Parathyroid adenoma (tissue), 2 donors: ENCODE measurements around the gene MLIP.

Source experiments
- H2AFZ ChIP-seq: fragments of 300-600 bp; sonication (generic); one replicate; pipeline ENCODE4 v1.7.0; 2017; ENCODE audit warnings: antibody characterized with exemption, mild to moderate bottlenecking
- H3K27ac ChIP-seq: fragments of 300-600 bp; sonication (generic); one replicate; pipeline ENCODE4 v1.7.0; 2017
- H3K27me3 ChIP-seq: fragments of 300-600 bp; sonication (generic); one replicate; pipeline ENCODE4 v1.7.0; 2017; ENCODE audit warnings: low read length; ENCODE audit not compliant: control insufficient read depth, insufficient read depth
- H3K36me3 ChIP-seq: fragments of 300-600 bp; sonication (generic); one replicate; pipeline ENCODE4 v1.7.0; 2017; ENCODE audit warnings: low read length; ENCODE audit not compliant: control insufficient read depth, insufficient read depth
- H3K4me1 ChIP-seq: fragments of 300-600 bp; sonication (generic); one replicate; pipeline ENCODE4 v1.7.0; 2017; ENCODE audit warnings: control low read depth
- H3K4me2 ChIP-seq: fragments of 300-600 bp; sonication (generic); one replicate; pipeline ENCODE4 v1.7.0; 2017; ENCODE audit warnings: low read length
- H3K4me3 ChIP-seq: fragments of 300-600 bp; sonication (generic); one replicate; pipeline ENCODE4 v1.7.0; 2017; ENCODE audit warnings: low read depth, low read length
- H3K79me2 ChIP-seq: fragments of 300-600 bp; sonication (generic); one replicate; pipeline ENCODE4 v1.7.0; 2017; ENCODE audit warnings: control low read depth
- H3K9ac ChIP-seq: fragments of 300-600 bp; sonication (generic); one replicate; pipeline ENCODE4 v1.7.0; 2017; ENCODE audit warnings: mild to moderate bottlenecking
- H3K9me3 ChIP-seq: fragments of 300-600 bp; sonication (generic); one replicate; pipeline ENCODE4 v1.7.0; 2017; ENCODE audit warnings: low read length; ENCODE audit not compliant: control insufficient read depth
- TF ChIP-seq, protein P1 (sequence below): fragments of 300-600 bp; sonication (generic); IDR thresholded peaks from one replicate; pipeline ENCODE4 v1.7.0; 2017; ENCODE audit warnings: antibody characterized with exemption, mild to moderate bottlenecking
- donor health status: primary hyperparathyroidism.

The MLIP gene

DNA sequence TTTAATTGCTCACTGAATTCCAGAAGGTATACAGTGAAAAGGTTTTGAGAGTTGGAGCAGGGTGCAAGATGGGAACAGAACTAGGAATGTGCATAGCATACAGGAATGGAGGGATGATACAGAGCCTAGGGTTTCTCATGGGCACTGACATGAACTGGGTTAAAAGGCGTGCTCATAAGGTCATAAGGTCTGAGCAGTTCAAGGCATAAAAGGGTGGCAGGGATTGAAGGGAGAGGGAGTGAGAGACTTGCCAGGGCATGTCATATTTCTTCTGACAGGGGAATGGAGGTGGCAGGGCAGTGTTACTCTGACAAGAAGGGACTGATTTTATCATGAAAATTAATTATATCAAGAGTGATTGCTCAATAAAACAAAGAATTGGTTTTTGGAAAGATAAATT lies 4.7 kb downstream of the MLIP start:
- H3K79me2 ChIP-seq, result no peaks in the 10 kb centered on the region
- no peak overlapping the region for H3K4me3 ChIP-seq
- TF ChIP-seq, protein P1, sequence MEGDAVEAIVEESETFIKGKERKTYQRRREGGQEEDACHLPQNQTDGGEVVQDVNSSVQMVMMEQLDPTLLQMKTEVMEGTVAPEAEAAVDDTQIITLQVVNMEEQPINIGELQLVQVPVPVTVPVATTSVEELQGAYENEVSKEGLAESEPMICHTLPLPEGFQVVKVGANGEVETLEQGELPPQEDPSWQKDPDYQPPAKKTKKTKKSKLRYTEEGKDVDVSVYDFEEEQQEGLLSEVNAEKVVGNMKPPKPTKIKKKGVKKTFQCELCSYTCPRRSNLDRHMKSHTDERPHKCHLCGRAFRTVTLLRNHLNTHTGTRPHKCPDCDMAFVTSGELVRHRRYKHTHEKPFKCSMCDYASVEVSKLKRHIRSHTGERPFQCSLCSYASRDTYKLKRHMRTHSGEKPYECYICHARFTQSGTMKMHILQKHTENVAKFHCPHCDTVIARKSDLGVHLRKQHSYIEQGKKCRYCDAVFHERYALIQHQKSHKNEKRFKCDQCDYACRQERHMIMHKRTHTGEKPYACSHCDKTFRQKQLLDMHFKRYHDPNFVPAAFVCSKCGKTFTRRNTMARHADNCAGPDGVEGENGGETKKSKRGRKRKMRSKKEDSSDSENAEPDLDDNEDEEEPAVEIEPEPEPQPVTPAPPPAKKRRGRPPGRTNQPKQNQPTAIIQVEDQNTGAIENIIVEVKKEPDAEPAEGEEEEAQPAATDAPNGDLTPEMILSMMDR, result no peak
- no peaks in the 10 kb centered on the region for H3K4me1 ChIP-seq
- H3K4me2 ChIP-seq, result no peak overlapping the region
- no peaks in the 10 kb centered on the region for H3K36me3 ChIP-seq
- H3K27me3 ChIP-seq, result no peaks in the 10 kb centered on the region
- H3K27ac ChIP-seq, result no peak overlapping the region
- H2AFZ ChIP-seq, result no peak overlapping the region
- H3K9ac ChIP-seq, result no peak overlapping the region
- H3K9me3 ChIP-seq, result no peaks in the 10 kb centered on the region

DNA sequence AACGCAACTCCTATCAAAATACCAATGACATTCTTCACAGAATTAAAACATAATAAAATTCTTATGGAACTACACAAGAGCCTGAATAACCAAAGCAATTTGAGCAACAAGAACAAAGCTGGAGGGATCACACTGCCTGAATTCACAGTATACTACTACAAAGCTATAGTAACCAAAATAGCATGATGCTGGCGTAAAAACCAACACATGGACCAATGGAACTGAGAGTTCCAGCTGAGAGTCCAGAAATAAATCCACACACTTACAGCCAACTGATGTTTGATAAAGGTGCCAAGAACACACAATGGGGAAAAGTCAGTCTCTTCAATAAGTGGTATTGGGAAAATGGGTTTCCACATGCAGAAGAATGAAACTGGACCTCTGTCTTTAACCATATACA lies 6.9 kb downstream of the MLIP start:
- Histone ChIP-seq H2AFZ (no peak overlapping the region), H3K4me3 (no peak overlapping the region), H3K4me1 (no peaks in the 10 kb centered on the region), H3K36me3 (no peaks in the 10 kb centered on the region), H3K4me2 (no peak overlapping the region), H3K79me2 (no peaks in the 10 kb centered on the region), H3K27me3 (no peaks in the 10 kb centered on the region), H3K27ac (no peak overlapping the region), H3K9me3 (no peaks in the 10 kb centered on the region), H3K9ac (no peak overlapping the region)
- TF ChIP-seq, protein P1, result no peak

DNA sequence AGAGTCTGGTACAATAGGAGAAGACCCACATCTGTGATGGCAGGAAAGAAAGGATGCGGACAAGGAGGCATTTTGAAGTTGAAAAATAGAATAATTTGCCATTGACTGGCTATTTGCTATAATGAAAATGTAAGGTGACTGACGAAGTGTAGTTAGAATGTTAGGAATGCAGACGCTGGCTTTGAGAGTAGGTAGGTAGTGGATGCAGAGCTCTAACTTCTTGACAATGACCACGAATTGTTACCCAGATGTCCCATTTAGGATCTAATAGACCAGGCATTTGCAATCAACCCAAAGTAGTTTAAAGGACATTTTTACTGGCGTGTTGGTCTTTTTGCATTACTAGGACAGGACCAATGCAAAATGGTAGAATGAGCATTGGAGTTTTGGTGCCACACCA lies 14.2 kb downstream of the MLIP start:
- Histone ChIP-seq H3K9me3 (no peaks in the 10 kb centered on the region), H2AFZ (no peak overlapping the region), H3K9ac (no peak overlapping the region), H3K4me3 (no peak overlapping the region), H3K27ac (no peak overlapping the region), H3K4me1 (no peaks in the 10 kb centered on the region), H3K36me3 (no peaks in the 10 kb centered on the region), H3K79me2 (no peaks in the 10 kb centered on the region), H3K4me2 (no peak overlapping the region), H3K27me3 (no peaks in the 10 kb centered on the region)
- TF ChIP-seq, protein P1, result no peak

DNA sequence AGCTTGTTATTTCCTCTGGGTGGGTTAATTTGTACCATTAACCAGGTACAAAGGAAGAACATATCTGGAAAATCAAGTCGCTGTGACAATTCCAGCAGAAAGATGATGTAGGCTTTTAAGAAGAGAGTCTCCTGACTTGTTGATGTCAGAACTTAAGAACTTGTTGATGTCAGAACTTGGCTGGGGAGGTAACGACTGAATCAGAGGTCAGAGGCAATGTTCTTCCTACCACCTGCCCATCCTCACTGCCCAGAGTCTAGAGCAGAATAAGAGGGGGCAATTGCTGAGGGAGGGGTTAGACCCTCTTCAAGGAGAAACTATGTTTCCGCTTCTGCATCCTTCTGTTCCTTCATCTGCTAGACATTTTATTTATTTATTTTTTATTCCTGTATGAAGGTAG lies 18.9 kb downstream of the MLIP start:
- Histone ChIP-seq H3K4me2 (no peak overlapping the region), H3K4me3 (no peak overlapping the region), H3K9me3 (no peaks in the 10 kb centered on the region), H2AFZ (no peak overlapping the region), H3K79me2 (no peaks in the 10 kb centered on the region), H3K9ac (no peak overlapping the region), H3K36me3 (no peaks in the 10 kb centered on the region), H3K4me1 (no peaks in the 10 kb centered on the region), H3K27ac (no peak overlapping the region), H3K27me3 (no peaks in the 10 kb centered on the region)
- TF ChIP-seq, protein P1, result no peak

DNA sequence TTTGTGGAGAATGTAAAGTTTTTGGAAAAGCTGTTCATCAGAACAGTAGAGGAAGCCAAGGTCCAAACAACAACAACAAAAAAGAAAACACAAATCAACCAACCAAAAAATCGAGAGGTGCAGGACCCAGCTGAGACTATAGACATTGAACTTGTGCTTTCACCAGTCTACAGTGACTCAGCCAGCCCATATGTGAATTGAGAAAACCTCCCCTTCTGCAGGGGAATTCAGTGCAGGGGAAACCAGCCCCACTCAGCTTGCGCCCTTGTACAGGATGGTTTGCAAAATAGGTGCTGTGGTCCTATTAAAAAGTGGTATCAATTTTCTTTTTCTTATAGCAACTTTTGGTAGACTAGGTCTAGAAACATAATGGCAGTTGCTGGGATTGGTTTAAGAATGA lies 21.3 kb downstream of the MLIP start:
- Histone ChIP-seq H3K27me3 (no peaks in the 10 kb centered on the region), H2AFZ (no peak overlapping the region), H3K4me2 (no peak overlapping the region), H3K79me2 (no peaks in the 10 kb centered on the region), H3K9me3 (no peaks in the 10 kb centered on the region), H3K9ac (no peak overlapping the region), H3K4me3 (no peak overlapping the region), H3K36me3 (no peaks in the 10 kb centered on the region), H3K4me1 (no peaks in the 10 kb centered on the region), H3K27ac (no peak overlapping the region)
- TF ChIP-seq, protein P1, result no peak
